Measurements from ENCODE around the gene NUDT22.
"Not testable (repeated sequence)": the region's sequence is repeated elsewhere in the genome, so short reads cannot be mapped to it uniquely, and the experiment has no call there.

NUDT22 gene

GRCh38 chr11:64243236-64243854 lies 17.3 kb downstream of the NUDT22 start:
- DNase-seq (ENCODE audit: low spot score): no peak

GRCh38 chr11:64244107-64244506 lies 18.0 kb downstream of the NUDT22 start:
- no peak for DNase-seq (ENCODE audit: low spot score)

- DNase-seq (ENCODE audit: low spot score): no peak
These were observed 18.9 kb downstream of the NUDT22 start for GRCh38 chr11:64244966-64245365.

GRCh38 chr11:64245401-64245796 lies 19.3 kb downstream of the NUDT22 start:
- DNase-seq (ENCODE audit: low spot score): no peak

GRCh38 chr11:64245797-64246620 lies 19.9 kb downstream of the NUDT22 start:
- DNase-seq (ENCODE audit: low spot score): peak; percentile 84

GRCh38 chr11:64246621-64246870 lies 20.5 kb downstream of the NUDT22 start:
- not testable (repeated sequence) for DNase-seq (ENCODE audit: low spot score)

GRCh38 chr11:64246871-64247728 lies 21.0 kb downstream of the NUDT22 start, which contains the start of gene PPP1R14B:
Gene PPP1R14B (minus strand): TSS chr11:64246943. CDS start chr11:64246673, 270 bp downstream.
- peak; percentile 51 for DNase-seq (ENCODE audit: low spot score)

- DNase-seq (ENCODE audit: low spot score): no peak
These were observed 21.9 kb downstream of the NUDT22 start for GRCh38 chr11:64247729-64248531.

- DNase-seq (ENCODE audit: low spot score): no peak
These were observed 22.5 kb downstream of the NUDT22 start for GRCh38 chr11:64248578-64248977.

GRCh38 chr11:64249038-64249437 lies 23.0 kb downstream of the NUDT22 start:
- DNase-seq (ENCODE audit: low spot score): no peak

- DNase-seq (ENCODE audit: low spot score): no peak
These were observed 23.7 kb downstream of the NUDT22 start for GRCh38 chr11:64249563-64250414.

- DNase-seq (ENCODE audit: low spot score): no peak
These were observed 24.4 kb downstream of the NUDT22 start for GRCh38 chr11:64250415-64251015.

GRCh38 chr11:64251016-64251752 lies 25.1 kb downstream of the NUDT22 start, which contains the start of gene PLCB3:
Gene PLCB3 (plus strand): TSS chr11:64251530. CDS start chr11:64251650, 120 bp downstream.
- DNase-seq (ENCODE audit: low spot score): no peak

GRCh38 chr11:64251753-64252002 lies 25.6 kb downstream of the NUDT22 start:
- no peak for DNase-seq (ENCODE audit: low spot score)

GRCh38 chr11:64252003-64252872 lies 26.2 kb downstream of the NUDT22 start:
- DNase-seq (ENCODE audit: low spot score): no peak

GRCh38 chr11:64253043-64253442 lies 27.0 kb downstream of the NUDT22 start:
- DNase-seq (ENCODE audit: low spot score): no peak

GRCh38 chr11:64253481-64253880 lies 27.4 kb downstream of the NUDT22 start:
- DNase-seq (ENCODE audit: low spot score): no peak

GRCh38 chr11:64254326-64254725 lies 28.3 kb downstream of the NUDT22 start:
- no peak for DNase-seq (ENCODE audit: low spot score)
